Femur (tissue), 1 donor: Measurements from ENCODE around the gene NR2E1.
A peak's percentile ranks its signal among the peaks of the same experiment; 100 is the strongest.

Source experiments
- DNase-seq: peaks from one replicate; pipeline ENCODE4 v3.0.0-alpha.2; 2017

NR2E1 gene

GRCh38 chr6:108156180-108156937 is 9.5 kb upstream of the NR2E1 start:
- DNase-seq: peak; percentile 28

- no peak for DNase-seq
Measured at GRCh38 chr6:108156938-108157233, 8.9 kb upstream of the NR2E1 start.

- no peak for DNase-seq
Measured at GRCh38 chr6:108157234-108157980, 8.4 kb upstream of the NR2E1 start.

- DNase-seq: no peak
Measured at GRCh38 chr6:108157981-108158525, 7.8 kb upstream of the NR2E1 start.

GRCh38 chr6:108159981-108160380 is 5.8 kb upstream of the NR2E1 start:
- no peak for DNase-seq

- no peak for DNase-seq
Measured at GRCh38 chr6:108161724-108162282, 4.0 kb upstream of the NR2E1 start.

- no peak for DNase-seq
Measured at GRCh38 chr6:108163267-108163643, 2.6 kb upstream of the NR2E1 start.

GRCh38 chr6:108163644-108164542 is 1.9 kb upstream of the NR2E1 start:
- DNase-seq: no peak

- DNase-seq: no peak
Measured at GRCh38 chr6:108164543-108164814, 1.3 kb upstream of the NR2E1 start.

GRCh38 chr6:108164815-108165706 is 761 bp upstream of the NR2E1 start:
- DNase-seq: no peak

- DNase-seq: no peak
Measured at GRCh38 chr6:108166664-108167448, 1.0 kb downstream of the NR2E1 start.

GRCh38 chr6:108167449-108168089 is 1.7 kb downstream of the NR2E1 start:
- no peak for DNase-seq

GRCh38 chr6:108168090-108168463 is 2.3 kb downstream of the NR2E1 start:
- no peak for DNase-seq

- peak; percentile 53 for DNase-seq
Measured at GRCh38 chr6:108168501-108169463, 3.0 kb downstream of the NR2E1 start.

- no peak for DNase-seq
Measured at GRCh38 chr6:108169464-108170331, 3.9 kb downstream of the NR2E1 start.

GRCh38 chr6:108170332-108171290 is 4.8 kb downstream of the NR2E1 start:
- no peak for DNase-seq

GRCh38 chr6:108171291-108171917 is 5.6 kb downstream of the NR2E1 start:
- no peak for DNase-seq
